Central memory CD8-positive, alpha-beta T cell (primary cell): ENCODE results near the gene ZNF747.
"Not testable (repeated sequence)": the region's sequence is repeated elsewhere in the genome, so short reads cannot be mapped to it uniquely, and the experiment has no call there.

Experiments used
- ATAC-seq: fragments of 150-1000 bp; cut with Tn5 transposase; replicated peaks from 2 replicates; pipeline ENCODE4 v1.10.0; 2022; ENCODE audit warnings: mild to moderate bottlenecking, moderate FRiP score, moderate number of reproducible peaks; ENCODE audit not compliant: poor library complexity, severe bottlenecking; ENCODE audit errors: extremely low read depth
- DNase-seq, 2 donors: peaks; one replicate each; pipeline ENCODE4 v3.0.0; 2021; ENCODE audit warnings: low spot score in 2 of 2
- H3K27ac Mint-ChIP-seq: one replicate; pipeline ENCODE4 v1.8.0; 2022; ENCODE audit warnings: low read depth, mild to moderate bottlenecking, moderate library complexity, mixed read lengths
- H3K27me3 Mint-ChIP-seq: one replicate; pipeline ENCODE4 v1.8.0; 2022; ENCODE audit warnings: mixed read lengths
- H3K36me3 Mint-ChIP-seq: one replicate; pipeline ENCODE4 v1.8.0; 2022; ENCODE audit warnings: mild to moderate bottlenecking, moderate library complexity, mixed read lengths; ENCODE audit not compliant: insufficient read depth
- H3K4me1 Mint-ChIP-seq: one replicate; pipeline ENCODE4 v1.8.0; 2022; ENCODE audit warnings: mixed read lengths
- H3K4me3 Mint-ChIP-seq: one replicate; pipeline ENCODE4 v1.8.0; 2022; ENCODE audit warnings: mild to moderate bottlenecking, moderate library complexity, mixed read lengths
- H3K9me3 Mint-ChIP-seq: one replicate; pipeline ENCODE4 v1.8.0; 2022; ENCODE audit warnings: mixed read lengths

The ZNF747 gene

GRCh38 chr16:30525844-30526136, 8.9 kb downstream of the ZNF747 start:
- H3K36me3 Mint-ChIP-seq: peaks cover 36% of the 10 kb centered on the region

GRCh38 chr16:30524575-30525568, 9.8 kb downstream of the ZNF747 start:
- no peaks in the 10 kb centered on the region for H3K27me3 Mint-ChIP-seq
- DNase-seq (no peak), ATAC-seq (no peak)
- peaks cover 25% of the 10 kb centered on the region for H3K4me1 Mint-ChIP-seq
- H3K4me3 Mint-ChIP-seq: no peak overlapping the region
- peaks cover 43% of the 10 kb centered on the region for H3K36me3 Mint-ChIP-seq
- H3K27ac Mint-ChIP-seq: peak overlapping the region; percentile 38
- no peaks in the 10 kb centered on the region for H3K9me3 Mint-ChIP-seq

More at GRCh38 chr16:30525844-30526136, 8.9 kb downstream of the ZNF747 start:
- no peaks in the 10 kb centered on the region for H3K27me3 Mint-ChIP-seq
- peak overlapping the region; percentile 49 for H3K27ac Mint-ChIP-seq
- DNase-seq (no peak), ATAC-seq (no peak)
- H3K4me3 Mint-ChIP-seq: peak overlapping the region; percentile 84
- H3K4me1 Mint-ChIP-seq: peaks cover 25% of the 10 kb centered on the region
- no peaks in the 10 kb centered on the region for H3K9me3 Mint-ChIP-seq

DNA sequence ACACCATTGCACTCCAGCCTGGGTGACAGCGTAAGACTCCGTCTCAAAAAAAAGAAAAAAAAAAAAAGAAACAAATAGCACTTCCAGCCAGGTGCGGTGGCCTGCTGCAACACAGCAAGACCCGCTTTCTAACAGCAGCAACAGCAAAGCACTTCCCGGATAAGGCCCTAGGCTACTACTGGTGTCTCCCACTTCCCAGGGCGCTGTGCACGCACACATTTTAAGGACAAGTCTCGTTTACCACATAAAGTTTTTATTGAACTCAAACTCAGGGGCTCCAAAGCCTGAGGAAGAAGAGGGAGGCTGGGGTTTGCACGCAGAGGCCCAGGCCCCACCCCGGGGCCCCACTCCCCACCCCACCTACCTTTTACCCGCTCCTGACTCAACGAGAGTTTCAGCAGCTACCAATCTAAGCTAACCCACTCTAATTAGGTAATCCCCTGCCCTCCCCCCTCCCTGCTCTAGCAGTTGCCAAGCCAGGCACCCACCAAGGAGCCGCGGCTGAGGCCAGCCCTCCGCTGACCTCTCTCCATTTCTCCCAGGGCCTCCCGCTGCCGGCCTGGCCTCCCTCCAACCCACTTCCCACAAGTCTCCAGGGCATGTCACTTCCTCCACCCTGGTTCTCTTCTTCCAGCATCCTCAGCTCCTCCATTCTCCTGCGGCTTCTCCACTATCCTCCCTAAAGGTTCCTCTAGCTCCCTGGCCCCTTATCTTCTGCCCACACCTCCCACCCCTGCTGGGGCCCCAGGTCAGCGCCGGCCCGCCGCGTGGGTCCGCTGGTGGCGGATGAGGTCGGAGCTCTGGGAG, 10.7 kb downstream of the ZNF747 start:
- Mint-ChIP-seq H3K27ac (peak overlapping the region; percentile 38), H3K4me3 (no peak overlapping the region), H3K36me3 (peaks cover 52% of the 10 kb centered on the region), H3K4me1 (peaks cover 33% of the 10 kb centered on the region), H3K27me3 (no peaks in the 10 kb centered on the region), H3K9me3 (no peaks in the 10 kb centered on the region)
- ATAC-seq (no peak), DNase-seq (no peak)

GRCh38 chr16:30522702-30523463, 11.8 kb downstream of the ZNF747 start:
- not testable (repeated sequence) for H3K9me3 Mint-ChIP-seq, H3K4me3 Mint-ChIP-seq, DNase-seq, H3K27me3 Mint-ChIP-seq, ATAC-seq
- Mint-ChIP-seq H3K27ac (peak overlapping the region; percentile 12), H3K36me3 (peaks cover 62% of the 10 kb centered on the region), H3K4me1 (peaks cover 27% of the 10 kb centered on the region)

DNA sequence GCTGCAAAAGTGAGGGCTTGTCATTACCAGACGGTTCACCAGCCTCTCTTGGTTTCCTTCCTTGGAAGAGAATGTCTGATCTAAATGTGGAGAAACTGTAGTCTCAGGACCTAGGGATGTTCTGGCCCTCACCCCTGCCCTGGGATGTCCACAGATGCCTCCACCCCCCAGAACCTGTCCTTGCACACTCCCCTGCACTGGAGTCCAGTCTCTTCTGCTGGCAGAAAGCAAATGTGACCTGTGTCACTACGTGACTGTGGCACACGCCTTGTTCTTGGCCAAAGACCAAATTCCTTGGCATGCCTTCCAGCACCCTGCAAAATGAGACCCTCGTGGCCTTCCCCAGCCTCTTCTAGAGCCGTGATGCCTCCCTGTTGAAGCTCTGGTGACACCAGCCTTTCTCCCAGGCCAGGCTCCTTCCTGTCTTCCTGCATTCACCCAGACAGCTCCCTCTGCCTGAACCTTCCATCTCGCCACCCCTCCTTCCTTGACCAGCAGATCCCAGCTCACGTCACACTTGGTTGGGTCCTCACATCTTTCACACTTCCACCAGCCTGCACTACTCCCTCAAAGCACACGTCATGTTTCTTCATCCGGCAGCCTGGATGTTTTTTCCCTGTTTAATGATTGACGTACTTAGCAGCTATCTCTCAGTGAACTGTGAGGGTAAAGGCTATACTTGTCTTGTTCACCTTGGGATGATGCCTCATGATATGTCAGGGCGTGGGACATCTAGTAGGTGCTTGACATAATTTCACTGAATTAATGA, 12.6 kb downstream of the ZNF747 start:
- Mint-ChIP-seq H3K9me3 (no peaks in the 10 kb centered on the region), H3K27me3 (no peaks in the 10 kb centered on the region), H3K36me3 (peaks cover 65% of the 10 kb centered on the region), H3K27ac (peak overlapping the region; percentile 12), H3K4me1 (peaks cover 20% of the 10 kb centered on the region), H3K4me3 (peak overlapping the region; percentile 2)
- ATAC-seq (no peak), DNase-seq (no peak)

GRCh38 chr16:30521476-30521872, 13.2 kb downstream of the ZNF747 start:
- no peak overlapping the region for H3K27ac Mint-ChIP-seq
- DNase-seq (no peak), ATAC-seq (no peak)
- H3K4me3 Mint-ChIP-seq: no peak overlapping the region
- H3K36me3 Mint-ChIP-seq: peaks cover 70% of the 10 kb centered on the region
- no peaks in the 10 kb centered on the region for H3K27me3 Mint-ChIP-seq
- H3K4me1 Mint-ChIP-seq: peaks cover 23% of the 10 kb centered on the region
- H3K9me3 Mint-ChIP-seq: no peaks in the 10 kb centered on the region

- peak overlapping the region; percentile 68 for H3K27ac Mint-ChIP-seq
- H3K9me3 Mint-ChIP-seq: no peaks in the 10 kb centered on the region
- DNase-seq (no peak), ATAC-seq (no peak)
- H3K4me3 Mint-ChIP-seq: peak overlapping the region; percentile 6
- peaks cover 29% of the 10 kb centered on the region for H3K4me1 Mint-ChIP-seq
- no peaks in the 10 kb centered on the region for H3K27me3 Mint-ChIP-seq
- peaks cover 88% of the 10 kb centered on the region for H3K36me3 Mint-ChIP-seq
These were observed 15.3 kb downstream of the ZNF747 start for GRCh38 chr16:30519120-30520049.

- Mint-ChIP-seq H3K4me3 (no peak overlapping the region), H3K27me3 (no peaks in the 10 kb centered on the region), H3K27ac (peak overlapping the region; percentile 73), H3K9me3 (no peaks in the 10 kb centered on the region), H3K36me3 (peaks cover 92% of the 10 kb centered on the region), H3K4me1 (peaks cover 29% of the 10 kb centered on the region)
- no peak for ATAC-seq
- DNase-seq: no peak
These were observed 16.1 kb downstream of the ZNF747 start for GRCh38 chr16:30518552-30518951.

DNA sequence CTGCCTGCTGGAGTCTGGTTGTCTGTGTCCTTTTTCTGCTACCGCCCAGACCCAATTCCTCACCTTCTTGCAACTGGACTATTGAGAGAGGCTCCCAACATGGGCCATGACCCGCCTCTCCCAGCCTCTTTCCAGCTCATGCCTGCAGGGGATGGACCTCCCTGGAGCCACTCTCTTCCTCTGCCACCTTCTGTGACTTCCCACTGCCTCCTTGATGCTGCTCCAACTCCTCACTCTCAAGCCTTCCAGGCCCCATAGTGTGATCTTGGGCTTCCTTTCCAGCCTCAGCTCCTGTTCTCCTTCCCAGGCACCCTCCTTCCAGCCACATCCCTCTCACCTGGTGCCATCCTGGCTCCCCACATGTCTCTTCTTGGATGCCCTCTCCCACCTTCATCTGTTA, 19.4 kb downstream of the ZNF747 start:
- Mint-ChIP-seq H3K27me3 (no peaks in the 10 kb centered on the region), H3K4me1 (peaks cover 36% of the 10 kb centered on the region), H3K36me3 (peaks cover 97% of the 10 kb centered on the region), H3K27ac (peak overlapping the region; percentile 45), H3K4me3 (no peak overlapping the region), H3K9me3 (no peaks in the 10 kb centered on the region)
- DNase-seq: no peak
- ATAC-seq: no peak

- Mint-ChIP-seq H3K9me3 (no peaks in the 10 kb centered on the region), H3K27ac (no peak overlapping the region), H3K27me3 (no peaks in the 10 kb centered on the region), H3K4me1 (peaks cover 25% of the 10 kb centered on the region), H3K4me3 (no peak overlapping the region), H3K36me3 (peaks cover 95% of the 10 kb centered on the region)
- ATAC-seq (no peak), DNase-seq (no peak)
These were observed 23.1 kb downstream of the ZNF747 start for GRCh38 chr16:30511509-30511908.

DNA sequence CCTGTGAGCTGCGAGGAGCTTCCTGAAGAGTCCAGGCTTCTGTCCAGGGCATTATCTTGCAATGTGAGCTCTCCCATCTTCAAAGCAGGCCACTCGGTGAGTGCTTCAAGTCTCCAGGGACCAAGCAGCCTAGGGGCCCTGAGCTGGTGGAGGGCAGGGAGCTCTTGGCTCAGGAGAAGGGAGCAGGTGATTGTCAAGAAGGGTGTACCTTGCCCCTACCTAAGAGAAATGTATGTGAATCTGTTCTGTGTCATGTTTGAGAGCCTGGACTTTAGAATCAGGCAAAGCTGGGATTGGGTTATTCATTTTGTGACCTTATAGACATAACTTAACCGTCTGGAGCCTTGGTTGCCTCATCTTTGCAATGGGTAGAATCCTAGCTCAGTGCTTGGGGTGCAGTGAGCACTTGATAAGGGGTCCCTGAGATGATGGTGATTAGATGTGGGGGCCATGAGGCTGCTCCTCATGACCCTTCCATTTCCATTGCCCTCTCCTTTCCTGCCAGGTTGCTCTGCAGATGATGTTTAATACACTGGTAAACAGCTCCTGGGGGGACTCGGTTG, 24.2 kb downstream of the ZNF747 start:
- H3K4me1 Mint-ChIP-seq: peaks cover 19% of the 10 kb centered on the region

More for the DNA sequence above, 24.2 kb downstream of the ZNF747 start:
- peak overlapping the region; percentile 38 for H3K27ac Mint-ChIP-seq
- no peak for ATAC-seq
- H3K36me3 Mint-ChIP-seq: peaks cover 94% of the 10 kb centered on the region
- H3K9me3 Mint-ChIP-seq: no peaks in the 10 kb centered on the region
- no peak overlapping the region for H3K4me3 Mint-ChIP-seq
- H3K27me3 Mint-ChIP-seq: no peaks in the 10 kb centered on the region
- no peak for DNase-seq
